ENCODE measurements around the gene KCTD2.

- TF ChIP-seq GATA3 (IDR thresholded peaks at IDR 0.05; ENCODE audit: low read depth, low read length) (no peak), GATA2 (IDR thresholded peaks at IDR 0.05; ENCODE audit: low read depth, low read length) (no peak)
Measured at GRCh38 chr17:75078284-75079022, 31.4 kb downstream of the KCTD2 start.

Measured in SH-SY5Y (cell line).